Stimulated activated CD8-positive, alpha-beta memory T cell treated with anti-CD3 and anti-CD28 coated beads, Interleukin-7, amount 100 ng/mL, for 4 hours (primary cell): Measurements from ENCODE around the gene PLXDC1.
"Not testable (repeated sequence)": the region's sequence is repeated elsewhere in the genome, so short reads cannot be mapped to it uniquely, and the experiment has no call there.

ENCODE experiments used
- DNase-seq, 2 donors: peaks; one replicate each; pipeline ENCODE4 v3.0.0-alpha.2; 2020; ENCODE audit warnings: low read depth in 2 of 2

The PLXDC1 gene

GRCh38 chr17:39125143-39125875, 26.1 kb downstream of the PLXDC1 start:
- DNase-seq: no peak

GRCh38 chr17:39123627-39124026, 27.8 kb downstream of the PLXDC1 start:
- DNase-seq: no peak

- DNase-seq: no peak
These were observed 28.4 kb downstream of the PLXDC1 start for GRCh38 chr17:39122991-39123390.

GRCh38 chr17:39121919-39122318, 29.5 kb downstream of the PLXDC1 start:
- not testable (repeated sequence) for DNase-seq

GRCh38 chr17:39118674-39119419, 32.6 kb downstream of the PLXDC1 start:
- DNase-seq: no peak

GRCh38 chr17:39116224-39116623, 35.2 kb downstream of the PLXDC1 start:
- no peak for DNase-seq

GRCh38 chr17:39115135-39115534, 36.3 kb downstream of the PLXDC1 start:
- no peak for DNase-seq

GRCh38 chr17:39114723-39115122, 36.7 kb downstream of the PLXDC1 start:
- DNase-seq: no peak

GRCh38 chr17:39113871-39114270, 37.6 kb downstream of the PLXDC1 start:
- no peak for DNase-seq

GRCh38 chr17:39110435-39111136, 40.9 kb downstream of the PLXDC1 start:
- no peak for DNase-seq

GRCh38 chr17:39108461-39109375, 42.7 kb downstream of the PLXDC1 start:
- no peak for DNase-seq

- DNase-seq: no peak
These were observed 43.5 kb downstream of the PLXDC1 start for GRCh38 chr17:39107973-39108372.

GRCh38 chr17:39107155-39107554, 44.3 kb downstream of the PLXDC1 start:
- no peak for DNase-seq

GRCh38 chr17:39105705-39106104, 45.7 kb downstream of the PLXDC1 start:
- DNase-seq: no peak

- DNase-seq: no peak
These were observed 46.8 kb downstream of the PLXDC1 start for GRCh38 chr17:39104657-39105056.

GRCh38 chr17:39104046-39104445, 47.4 kb downstream of the PLXDC1 start:
- no peak for DNase-seq

GRCh38 chr17:39101091-39101490, 50.3 kb downstream of the PLXDC1 start:
- DNase-seq: no peak

GRCh38 chr17:39100530-39100929, 50.9 kb downstream of the PLXDC1 start:
- no peak for DNase-seq

- no peak for DNase-seq
These were observed 51.7 kb downstream of the PLXDC1 start for GRCh38 chr17:39099663-39100286.

GRCh38 chr17:39098588-39098987, 52.8 kb downstream of the PLXDC1 start:
- DNase-seq: no peak

GRCh38 chr17:39097537-39097936, 53.9 kb downstream of the PLXDC1 start:
- no peak for DNase-seq
